Keratinocyte (primary cell): Measurements from ENCODE around the gene PAX8. TPM values are rescaled to one million over a fixed set of nuclear protein-coding genes. Genes with fewer than 3 reads are reported as not detected.

ENCODE experiments used
- DNase-seq: peaks from one replicate; pipeline ENCODE4 v3.0.0-alpha.2; 2011; ENCODE audit warnings: low read depth, missing footprints, low spot score
- FAIRE-seq: peaks from 2 replicates; lab custom pipeline; 2011; peaks lifted over from hg19 to GRCh38; lab: Jason Lieb, UNC
- H2AFZ ChIP-seq: 2 replicates; pipeline ENCODE4 v1.6.0; 2012; ENCODE audit warnings: low read length, control low read depth, inconsistent platforms; ENCODE audit not compliant: control insufficient read depth
- H3K27ac ChIP-seq: 2 replicates; pipeline ENCODE4 v1.5.1; 2011; ENCODE audit warnings: low read length; ENCODE audit not compliant: control insufficient read depth, insufficient read depth
- H3K27me3 ChIP-seq: 3 replicates; pipeline ENCODE4 v1.6.0; 2011; ENCODE audit warnings: low read length; ENCODE audit not compliant: control insufficient read depth, insufficient read depth; ENCODE audit errors: extremely low read depth
- H3K36me3 ChIP-seq, 2 experiments: 2 replicates in 1 of 2; 3 replicates in 1 of 2; pipeline ENCODE4 v1.5.1; 2011; ENCODE audit warnings: low read length in 2 of 2, mild to moderate bottlenecking in 1 of 2; ENCODE audit not compliant: control insufficient read depth in 2 of 2, insufficient read depth in 2 of 2; ENCODE audit errors: extremely low read depth in 1 of 2
- H3K4me1 ChIP-seq: 3 replicates; pipeline ENCODE4 v1.5.1; 2011; ENCODE audit warnings: low read length; ENCODE audit not compliant: control insufficient read depth, insufficient read depth; ENCODE audit errors: extremely low read depth
- H3K4me2 ChIP-seq: 3 replicates; pipeline ENCODE4 v1.6.0; 2011; ENCODE audit warnings: low read depth, low read length; ENCODE audit not compliant: control insufficient read depth, insufficient read depth; ENCODE audit errors: extremely low read depth
- H3K4me3 ChIP-seq, 3 experiments: fragments of 200-600 bp in 1 of 3; sonication (generic) in 1 of 3; 2 replicates in 2 of 3; 3 replicates in 1 of 3; pipeline ENCODE4 v1.5.1; 2011 to 2016; ENCODE audit warnings: low read length in 3 of 3, mild to moderate bottlenecking in 3 of 3, control low read depth in 2 of 3, inconsistent platforms in 1 of 3, low read depth in 1 of 3, mixed read lengths in 1 of 3, mixed run types in 1 of 3, moderate library complexity in 1 of 3; ENCODE audit not compliant: control insufficient read depth in 2 of 3, insufficient read depth in 2 of 3; ENCODE audit errors: extremely low read depth in 1 of 3
- H3K79me2 ChIP-seq: 2 replicates; pipeline ENCODE4 v1.6.0; 2012; ENCODE audit warnings: low read length; ENCODE audit not compliant: control insufficient read depth, insufficient read depth
- H3K9ac ChIP-seq: 3 replicates; pipeline ENCODE4 v1.6.0; 2011; ENCODE audit warnings: low read length; ENCODE audit not compliant: control insufficient read depth, insufficient read depth; ENCODE audit errors: extremely low read depth
- H3K9me1 ChIP-seq: 3 replicates; pipeline ENCODE4 v1.6.0; 2011; ENCODE audit warnings: low read length; ENCODE audit not compliant: control insufficient read depth, insufficient read depth; ENCODE audit errors: extremely low read depth
- H3K9me3 ChIP-seq: 2 replicates; pipeline ENCODE4 v1.5.1; 2012; ENCODE audit warnings: low read depth, low read length; ENCODE audit not compliant: control insufficient read depth
- H4K20me1 ChIP-seq: 3 replicates; pipeline ENCODE4 v1.6.0; 2011; ENCODE audit warnings: low read length; ENCODE audit not compliant: control insufficient read depth, insufficient read depth; ENCODE audit errors: extremely low read depth
- EZH2 ChIP-seq: IDR thresholded peaks from one replicate; pipeline ENCODE4 v1.6.1; 2012; ENCODE audit warnings: inconsistent platforms, mild to moderate bottlenecking, low read length, moderate library complexity
- dilution Hi-C: fragments of 300-500 bp; cut with MboI; formaldehyde crosslinking; loops from one replicate; pipeline ENCODE4 v1.7.0; 2020; ENCODE audit warnings: low sequenced_read_pairs; ENCODE audit not compliant: extremely low pct_ligation_motif_present
- polyA plus RNA-seq, 5 experiments: library from polyadenylated mRNA; depleted of rRNA in 3 of 5; stranded (reverse) in 3 of 5; stranded (forward) in 1 of 5; unstranded in 1 of 5; fragments of >200 nt; gene quantifications; 1 replicate in 1 of 5; 2 replicates in 3 of 5; 3 replicates in 1 of 5; pipeline versions ENCODE4 v1.2.1 to v1.2.3, GENCODE V29; 2011 to 2012; ENCODE audit warnings: missing spikeins in 2 of 5, low read depth in 1 of 5, low replicate concordance in 1 of 5
- TF ChIP-seq, protein P1 (sequence below), 3 experiments: IDR thresholded peaks in 1 of 3; conservative IDR thresholded peaks in 1 of 3; optimal IDR thresholded peaks in 1 of 3; 2 replicates in 2 of 3; 3 replicates in 1 of 3; pipeline versions ENCODE3 to v1.5.1; 2011; ENCODE audit warnings: low read length in 3 of 3, mild to moderate bottlenecking in 3 of 3, moderate library complexity in 2 of 3, control low read depth in 1 of 3, inconsistent platforms in 1 of 3; ENCODE audit not compliant: insufficient read depth in 2 of 3; ENCODE audit errors: extremely low read depth in 1 of 3

The PAX8 gene
- polyA plus RNA-seq, 1 donor (not counting 4 experiments of a cell fraction or from before 2014, with no cell fraction given) = 3.4 TPM

DNA sequence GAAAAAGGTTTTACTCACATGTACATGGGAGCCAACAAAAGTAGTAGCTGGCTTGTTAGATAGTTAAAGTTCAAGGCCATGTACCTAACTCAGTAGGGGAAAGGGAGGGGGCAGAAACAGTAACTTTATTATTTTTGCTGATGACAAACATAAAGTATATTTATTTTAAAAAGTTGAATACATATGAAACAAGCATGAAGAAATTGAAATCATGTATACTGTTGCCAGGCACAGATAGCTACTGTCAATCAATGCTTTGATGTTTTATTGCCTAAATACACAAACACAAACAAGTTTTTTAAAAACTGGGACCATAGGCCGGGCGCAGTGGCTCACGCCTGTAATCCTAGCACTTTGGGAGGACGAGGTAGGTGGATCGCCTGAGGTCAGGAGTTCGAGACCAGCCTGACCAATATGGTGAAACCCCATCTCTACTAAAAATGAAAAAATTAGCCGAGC is 112.5 kb downstream of the PAX8 start:
- Histone ChIP-seq H3K9me3 (no peaks in the 10 kb centered on the region), H3K4me3 (no peak overlapping the region), H2AFZ (no peak overlapping the region), H3K79me2 (peaks cover 37% of the 10 kb centered on the region), H3K9ac (no peak overlapping the region), H3K9me1 (peaks cover 4% of the 10 kb centered on the region), H4K20me1 (peaks cover 7% of the 10 kb centered on the region), H3K36me3 (peaks cover 11 to 21% of the 10 kb centered on the region in 2 experiments), H3K4me2 (no peak overlapping the region), H3K4me1 (peaks cover 13% of the 10 kb centered on the region), H3K27ac (no peak overlapping the region), H3K27me3 (no peaks in the 10 kb centered on the region)
- dilution Hi-C loops = no loop called here
- no peak for DNase-seq
- TF ChIP-seq, protein P1, sequence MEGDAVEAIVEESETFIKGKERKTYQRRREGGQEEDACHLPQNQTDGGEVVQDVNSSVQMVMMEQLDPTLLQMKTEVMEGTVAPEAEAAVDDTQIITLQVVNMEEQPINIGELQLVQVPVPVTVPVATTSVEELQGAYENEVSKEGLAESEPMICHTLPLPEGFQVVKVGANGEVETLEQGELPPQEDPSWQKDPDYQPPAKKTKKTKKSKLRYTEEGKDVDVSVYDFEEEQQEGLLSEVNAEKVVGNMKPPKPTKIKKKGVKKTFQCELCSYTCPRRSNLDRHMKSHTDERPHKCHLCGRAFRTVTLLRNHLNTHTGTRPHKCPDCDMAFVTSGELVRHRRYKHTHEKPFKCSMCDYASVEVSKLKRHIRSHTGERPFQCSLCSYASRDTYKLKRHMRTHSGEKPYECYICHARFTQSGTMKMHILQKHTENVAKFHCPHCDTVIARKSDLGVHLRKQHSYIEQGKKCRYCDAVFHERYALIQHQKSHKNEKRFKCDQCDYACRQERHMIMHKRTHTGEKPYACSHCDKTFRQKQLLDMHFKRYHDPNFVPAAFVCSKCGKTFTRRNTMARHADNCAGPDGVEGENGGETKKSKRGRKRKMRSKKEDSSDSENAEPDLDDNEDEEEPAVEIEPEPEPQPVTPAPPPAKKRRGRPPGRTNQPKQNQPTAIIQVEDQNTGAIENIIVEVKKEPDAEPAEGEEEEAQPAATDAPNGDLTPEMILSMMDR (optimal IDR thresholded peaks at IDR 0.05 in 1 of 3, IDR thresholded peaks at IDR 0.05 in 1 of 3, conservative IDR thresholded peaks at IDR 0.05 in 1 of 3; ENCODE audit: extremely low read depth in 1 of 3, insufficient read depth in 2 of 3, low read length in 3 of 3) = no peak
- no peak for TF ChIP-seq EZH2
- FAIRE-seq = no peak

Other genes with a start within 250 kb of the PAX8 start
- 0.14 to 0.21 TPM (median 0.14 TPM) in 3 replicates for gene IL36B, start 226.1 kb downstream of the PAX8 start, polyA plus RNA-seq
- 1.7 to 7.9 TPM (median 3.9 TPM) in 3 replicates for gene IL36RN, start 219.7 kb downstream of the PAX8 start, polyA plus RNA-seq
- gene IL1F10, start 211.0 kb downstream of the PAX8 start, polyA plus RNA-seq = 0.15 to 0.75 TPM (median 0.37 TPM) in 3 replicates
- 114 to 190 TPM (median 128 TPM) in 3 replicates for gene IL1RN, start 151.3 kb downstream of the PAX8 start, polyA plus RNA-seq
- 10.4 to 17.3 TPM (median 11.1 TPM) in 3 replicates for gene PSD4, start 105.0 kb downstream of the PAX8 start, polyA plus RNA-seq
- gene ZNG1B, start 158.8 kb upstream of the PAX8 start, polyA plus RNA-seq = 18.9 to 34.0 TPM (median 19.6 TPM) in 3 replicates
- 0.05 to 0.09 TPM (median 0.08 TPM) in 3 replicates for gene FOXD4L1, start 219.7 kb upstream of the PAX8 start, polyA plus RNA-seq